ENCODE results near the gene FAM174B. TPM values are rescaled to one million over a fixed set of nuclear protein-coding genes. Genes with fewer than 3 reads are reported as not detected.
"Not testable (repeated sequence)": the region's sequence is repeated elsewhere in the genome, so short reads cannot be mapped to it uniquely, and the experiment has no call there.

FAM174B gene
- total RNA-seq, 1 experiment from 2014 or later = 26.8 TPM

DNA sequence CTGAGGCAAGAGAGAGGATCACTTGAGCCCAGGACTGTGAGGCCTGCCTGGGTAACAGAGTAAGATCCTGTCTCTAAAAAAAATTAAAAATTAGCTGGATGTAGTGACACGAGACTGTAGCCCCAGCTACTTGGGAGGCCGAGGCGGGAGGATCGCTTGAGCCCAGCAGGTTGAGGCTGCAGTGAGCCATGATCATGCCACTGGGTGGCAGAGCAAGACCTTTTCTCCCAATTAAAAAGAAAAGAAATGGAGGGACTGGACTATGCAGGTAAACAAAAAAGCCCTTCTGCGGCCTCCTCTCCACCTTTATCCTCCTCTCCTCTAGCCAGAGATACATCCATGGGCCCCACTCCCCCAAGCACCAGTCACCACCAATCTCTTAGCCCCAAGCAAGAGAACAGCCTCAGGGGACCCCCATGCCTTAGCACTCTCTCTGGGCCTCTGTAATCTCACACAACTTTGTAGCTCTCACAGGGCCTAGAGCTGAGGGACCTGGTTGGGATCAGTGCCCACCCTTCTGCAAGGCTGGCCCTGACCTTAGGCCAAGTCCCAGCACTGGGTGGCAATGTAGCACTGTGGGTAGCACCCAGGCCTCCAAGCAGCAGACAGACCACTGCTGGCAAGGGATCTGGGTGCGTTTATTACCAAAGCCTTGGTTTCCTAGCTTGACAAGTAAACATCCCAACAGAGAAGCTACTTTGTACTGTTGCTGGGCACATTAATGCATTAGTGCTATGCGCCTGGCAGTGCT, 43.4 kb downstream of the FAM174B start:
- H3K4me3 ChIP-seq (ENCODE audit: insufficient read depth, low read depth, low read length) = no peak overlapping the region
- H3K27me3 ChIP-seq (ENCODE audit: control insufficient read depth, insufficient read depth, low read length) = no peaks in the 10 kb centered on the region
- no peak for DNase-seq
- H3K36me3 ChIP-seq (replicated peaks; ENCODE audit: control insufficient read depth, insufficient read depth, low read length) = no peaks in the 10 kb centered on the region

DNA sequence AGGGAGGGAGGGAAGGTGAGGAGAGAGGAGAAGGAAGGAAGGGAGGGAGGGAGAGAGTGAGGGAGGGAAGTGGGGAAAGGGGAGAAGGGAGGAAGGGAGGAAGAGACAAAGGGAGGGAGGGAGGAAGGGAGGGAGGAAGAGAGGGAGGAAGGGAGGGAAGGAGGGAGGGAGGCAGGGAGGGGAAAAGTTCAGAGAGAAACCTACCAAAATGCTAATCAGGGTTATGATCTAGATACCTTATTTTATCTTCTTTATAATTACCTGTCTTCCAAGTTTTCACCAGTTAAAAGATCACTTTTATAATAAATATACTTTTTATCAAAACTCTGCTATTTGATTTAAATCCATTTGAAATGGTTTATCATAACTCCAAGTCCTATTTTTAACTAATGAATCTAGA, 44.4 kb downstream of the FAM174B start:
- Histone ChIP-seq H3K36me3 (replicated peaks; ENCODE audit: control insufficient read depth, insufficient read depth, low read length) (no peaks in the 10 kb centered on the region), H3K27me3 (ENCODE audit: control insufficient read depth, insufficient read depth, low read length) (no peaks in the 10 kb centered on the region), H3K4me3 (ENCODE audit: insufficient read depth, low read depth, low read length) (no peak overlapping the region)
- DNase-seq = no peak

GRCh38 chr15:92610101-92610520, 45.5 kb downstream of the FAM174B start:
- H3K4me3 ChIP-seq (ENCODE audit: insufficient read depth, low read depth, low read length) = no peak overlapping the region
- no peaks in the 10 kb centered on the region for H3K27me3 ChIP-seq (ENCODE audit: control insufficient read depth, insufficient read depth, low read length)
- no peaks in the 10 kb centered on the region for H3K36me3 ChIP-seq (replicated peaks; ENCODE audit: control insufficient read depth, insufficient read depth, low read length)
- DNase-seq = no peak

DNA sequence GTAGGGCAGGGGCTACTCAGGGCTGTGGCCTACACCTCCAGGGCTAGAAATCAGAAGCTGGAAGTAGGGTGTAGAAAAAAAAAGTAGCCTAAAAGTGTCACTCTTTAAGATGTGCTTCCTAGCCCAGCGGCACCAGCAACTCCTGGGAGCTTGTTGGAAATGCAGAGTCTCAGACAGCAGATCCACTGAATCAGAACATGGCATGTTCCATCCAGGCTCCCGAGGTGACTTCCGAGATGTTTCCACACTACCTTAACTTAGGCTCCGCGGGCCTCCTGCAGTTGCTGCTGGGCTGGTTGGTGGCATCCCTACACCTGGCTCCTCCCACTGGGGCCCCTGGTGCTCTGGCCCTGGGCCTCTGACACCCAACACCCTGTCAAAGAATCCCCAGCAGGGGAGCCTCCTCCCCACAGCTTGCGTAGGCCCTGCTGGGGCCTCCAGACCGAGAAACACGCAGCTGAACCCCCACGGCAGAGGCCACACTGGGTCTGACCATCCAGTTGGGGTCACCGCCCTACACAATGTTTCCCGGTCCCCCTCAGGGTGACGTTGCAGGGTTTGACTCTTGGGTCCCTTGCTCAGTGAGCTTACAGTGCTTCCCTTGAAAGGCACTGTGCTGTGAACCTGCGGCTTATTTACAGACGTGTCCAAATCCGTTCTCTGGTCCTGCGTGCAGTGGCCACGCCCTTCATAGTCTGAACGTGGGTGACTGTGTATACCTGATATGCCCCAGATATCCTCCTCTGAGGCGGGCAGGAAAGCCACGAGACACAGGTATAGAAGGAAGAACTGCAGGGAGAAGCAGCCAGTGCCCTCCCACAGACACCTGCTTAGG, 46.5 kb downstream of the FAM174B start:
- no peaks in the 10 kb centered on the region for H3K36me3 ChIP-seq (replicated peaks; ENCODE audit: control insufficient read depth, insufficient read depth, low read length)
- H3K27me3 ChIP-seq (ENCODE audit: control insufficient read depth, insufficient read depth, low read length) = no peaks in the 10 kb centered on the region
- no peak overlapping the region for H3K4me3 ChIP-seq (ENCODE audit: insufficient read depth, low read depth, low read length)
- DNase-seq = no peak

- not testable (repeated sequence) for H3K4me3 ChIP-seq (ENCODE audit: insufficient read depth, low read depth, low read length); H3K36me3 ChIP-seq (replicated peaks; ENCODE audit: control insufficient read depth, insufficient read depth, low read length); H3K27me3 ChIP-seq (ENCODE audit: control insufficient read depth, insufficient read depth, low read length); DNase-seq
Observed at GRCh38 chr15:92606836-92607150, 48.8 kb downstream of the FAM174B start.

- Histone ChIP-seq H3K27me3 (ENCODE audit: control insufficient read depth, insufficient read depth, low read length) (no peaks in the 10 kb centered on the region), H3K36me3 (replicated peaks; ENCODE audit: control insufficient read depth, insufficient read depth, low read length) (no peaks in the 10 kb centered on the region), H3K4me3 (ENCODE audit: insufficient read depth, low read depth, low read length) (no peak overlapping the region)
- no peak for DNase-seq
Observed at GRCh38 chr15:92606126-92606835, 49.3 kb downstream of the FAM174B start.

DNA sequence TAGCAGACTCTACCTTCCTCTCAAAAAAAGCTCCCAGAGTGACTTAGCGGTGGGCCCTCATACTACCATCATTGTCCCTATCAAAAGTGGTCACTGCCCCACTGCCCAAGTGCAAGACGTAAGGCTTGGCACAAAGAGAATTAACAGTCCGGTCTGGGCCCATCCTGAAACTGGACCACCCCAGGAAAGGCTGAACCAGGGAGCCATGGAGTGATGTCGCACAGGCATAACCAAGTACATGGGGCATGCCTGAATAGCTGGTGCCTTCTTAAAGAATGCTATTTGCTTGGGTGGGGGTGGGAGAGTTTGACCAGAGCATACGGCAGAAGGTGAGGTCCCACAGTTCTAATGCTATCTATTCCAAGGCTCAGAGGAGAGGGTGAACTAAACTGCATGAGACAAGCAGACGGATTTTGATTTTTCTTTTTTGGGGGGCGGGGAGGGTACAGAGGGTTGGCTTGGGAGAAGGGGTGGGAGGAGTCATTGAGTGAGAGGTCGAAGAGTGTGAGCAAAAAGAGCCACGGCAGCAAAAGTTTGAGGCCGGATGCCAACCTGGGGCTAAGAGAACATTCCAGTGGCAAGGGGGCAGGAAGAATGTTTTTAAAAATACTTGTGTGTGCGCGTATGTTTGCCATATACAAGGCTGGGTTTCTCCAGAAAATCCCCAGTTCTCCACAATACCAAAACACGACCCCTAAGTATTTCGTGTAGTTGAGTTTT, 50.2 kb downstream of the FAM174B start:
- H3K4me3 ChIP-seq (ENCODE audit: insufficient read depth, low read depth, low read length) = no peak overlapping the region
- DNase-seq = no peak
- H3K36me3 ChIP-seq (replicated peaks; ENCODE audit: control insufficient read depth, insufficient read depth, low read length) = no peaks in the 10 kb centered on the region
- no peaks in the 10 kb centered on the region for H3K27me3 ChIP-seq (ENCODE audit: control insufficient read depth, insufficient read depth, low read length)

DNA sequence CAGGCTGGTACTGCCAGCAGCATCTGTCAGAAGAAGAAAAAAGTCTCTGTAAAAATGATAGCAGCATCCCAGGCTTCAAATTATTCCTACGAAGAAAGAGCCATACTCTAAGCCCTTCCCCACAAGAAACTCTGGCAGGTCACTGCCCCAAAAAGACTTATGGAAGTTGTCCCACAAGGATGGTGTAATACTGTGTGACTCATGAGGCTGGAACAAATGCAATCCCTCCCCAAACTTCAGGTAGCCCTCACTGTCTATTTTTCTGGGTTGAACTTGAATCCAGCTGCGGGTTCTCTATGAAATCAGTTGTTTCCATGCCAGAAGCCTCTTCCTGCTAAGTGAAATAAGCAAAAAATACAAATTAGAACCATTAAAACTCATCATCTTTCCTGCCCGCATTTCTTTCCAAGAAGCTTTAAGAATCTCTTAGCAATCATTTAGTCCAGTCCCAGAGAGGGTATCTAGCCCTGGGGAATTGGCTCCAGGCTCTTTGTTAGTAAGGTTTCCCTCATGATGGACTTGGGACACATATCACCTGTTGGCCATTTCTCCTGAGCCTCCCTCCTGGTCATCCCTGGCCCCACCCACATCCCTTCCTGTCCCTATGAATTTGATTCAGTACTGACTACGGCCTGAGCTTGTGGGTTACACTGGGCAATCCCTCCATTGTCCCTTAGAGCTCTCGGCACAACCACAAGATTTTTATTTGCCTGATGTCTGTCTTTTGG, 51.7 kb downstream of the FAM174B start:
- no peak for DNase-seq
- no peaks in the 10 kb centered on the region for H3K36me3 ChIP-seq (replicated peaks; ENCODE audit: control insufficient read depth, insufficient read depth, low read length)
- no peak overlapping the region for H3K4me3 ChIP-seq (ENCODE audit: insufficient read depth, low read depth, low read length)
- no peaks in the 10 kb centered on the region for H3K27me3 ChIP-seq (ENCODE audit: control insufficient read depth, insufficient read depth, low read length)

DNA sequence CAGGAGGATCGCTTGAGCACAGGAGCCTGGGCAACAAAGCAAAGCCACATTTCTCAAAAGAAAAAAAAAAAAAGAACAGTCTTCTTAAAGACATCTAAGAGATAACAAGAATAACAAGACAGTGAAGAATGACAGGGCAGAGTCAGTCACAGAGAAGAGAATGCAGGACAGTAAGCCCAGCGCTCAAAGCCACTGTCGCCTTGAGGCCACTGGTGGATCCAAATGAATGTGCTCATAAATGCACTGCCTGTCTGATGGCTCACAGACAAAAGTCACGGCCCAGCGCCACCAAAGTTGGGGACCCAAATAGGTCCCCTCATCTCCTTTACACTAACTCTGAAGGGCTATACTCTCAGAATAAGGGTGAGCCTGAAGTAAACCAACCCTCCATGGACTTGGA, 52.3 kb downstream of the FAM174B start:
- no peak for DNase-seq

GRCh38 chr15:92602267-92602593, 53.3 kb downstream of the FAM174B start:
- no peaks in the 10 kb centered on the region; the same call in 1 of the 2 replicates for H3K27me3 ChIP-seq (ENCODE audit: control insufficient read depth, insufficient read depth, low read length)
- no peaks in the 10 kb centered on the region for H3K36me3 ChIP-seq (replicated peaks; ENCODE audit: control insufficient read depth, insufficient read depth, low read length)
- H3K4me3 ChIP-seq (ENCODE audit: insufficient read depth, low read depth, low read length) = no peak overlapping the region
- DNase-seq = no peak

More for the DNA sequence above, 52.3 kb downstream of the FAM174B start:
- no peak overlapping the region for H3K4me3 ChIP-seq (ENCODE audit: insufficient read depth, low read depth, low read length)
- no peaks in the 10 kb centered on the region for H3K27me3 ChIP-seq (ENCODE audit: control insufficient read depth, insufficient read depth, low read length)
- no peaks in the 10 kb centered on the region for H3K36me3 ChIP-seq (replicated peaks; ENCODE audit: control insufficient read depth, insufficient read depth, low read length)

DNA sequence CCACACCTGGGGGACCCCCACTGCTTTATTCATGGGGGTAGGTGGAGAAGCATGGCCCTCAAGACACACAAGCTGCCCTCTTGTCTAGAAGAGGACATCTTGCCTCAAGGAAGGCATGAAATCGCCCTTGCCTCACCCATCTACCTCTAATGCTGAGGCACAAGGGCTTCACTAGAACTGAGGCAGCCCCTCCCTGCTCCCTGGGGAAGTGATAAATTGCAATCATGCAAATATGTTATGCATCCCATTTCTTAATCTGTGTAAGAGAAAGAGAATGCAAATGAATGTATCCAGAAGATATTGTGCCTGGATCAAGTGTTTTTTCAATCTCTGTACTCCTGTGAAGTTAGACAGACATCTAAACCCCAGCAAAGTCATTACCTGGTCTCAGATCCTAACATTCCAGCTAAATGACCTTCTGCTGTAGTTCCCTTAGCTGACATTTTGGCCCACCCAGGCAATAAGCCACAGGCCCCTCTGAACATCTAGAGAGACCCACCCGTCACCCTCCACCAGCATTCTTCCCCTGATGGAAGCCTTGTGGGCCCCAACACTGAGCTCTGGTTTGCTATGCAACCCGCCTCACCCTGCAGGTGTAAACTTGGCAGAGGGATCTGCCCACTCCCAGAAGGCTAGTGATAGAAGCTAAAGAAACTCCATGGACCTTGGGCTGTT, 53.8 kb downstream of the FAM174B start:
- no peaks in the 10 kb centered on the region; the same call in 1 of the 2 replicates for H3K27me3 ChIP-seq (ENCODE audit: control insufficient read depth, insufficient read depth, low read length)

GRCh38 chr15:92600856-92601255, 54.7 kb downstream of the FAM174B start:
- DNase-seq = no peak
- H3K36me3 ChIP-seq (replicated peaks; ENCODE audit: control insufficient read depth, insufficient read depth, low read length) = no peaks in the 10 kb centered on the region
- no peaks in the 10 kb centered on the region; the same call in 1 of the 2 replicates for H3K27me3 ChIP-seq (ENCODE audit: control insufficient read depth, insufficient read depth, low read length)
- H3K4me3 ChIP-seq (ENCODE audit: insufficient read depth, low read depth, low read length) = no peak overlapping the region

More for the DNA sequence above, 53.8 kb downstream of the FAM174B start:
- Histone ChIP-seq H3K4me3 (ENCODE audit: insufficient read depth, low read depth, low read length) (no peak overlapping the region), H3K36me3 (replicated peaks; ENCODE audit: control insufficient read depth, insufficient read depth, low read length) (no peaks in the 10 kb centered on the region)
- no peak for DNase-seq

DNA sequence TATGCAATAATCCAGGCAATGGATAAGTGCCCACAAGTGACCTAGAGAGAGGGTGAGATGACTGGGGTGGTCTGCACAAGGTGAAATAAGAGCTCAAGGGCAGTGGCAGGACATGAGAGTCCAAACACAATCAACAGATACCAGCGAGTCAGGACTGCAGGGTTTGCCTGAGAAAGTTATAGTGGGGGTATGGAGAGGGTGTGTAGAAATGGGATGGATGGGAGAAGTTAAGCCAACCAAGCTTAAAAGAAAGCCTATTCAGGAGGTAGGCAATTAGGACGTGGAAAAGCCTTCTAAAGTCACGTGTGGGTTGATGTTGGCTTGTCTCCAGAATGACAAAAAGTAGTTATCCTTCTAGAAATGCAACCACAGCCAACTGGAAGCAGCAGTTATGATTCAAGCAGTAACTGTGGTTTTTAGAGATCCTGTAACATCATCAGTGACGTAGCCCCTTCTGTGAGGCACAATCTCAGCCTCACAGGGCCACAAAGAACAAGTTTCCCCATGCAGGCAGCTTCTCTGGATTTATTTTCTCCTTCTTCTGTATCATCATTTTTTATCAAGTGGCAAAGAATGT, 56.1 kb downstream of the FAM174B start:
- Histone ChIP-seq H3K4me3 (ENCODE audit: insufficient read depth, low read depth, low read length) (no peak overlapping the region), H3K36me3 (replicated peaks; ENCODE audit: control insufficient read depth, insufficient read depth, low read length) (no peaks in the 10 kb centered on the region), H3K27me3 (ENCODE audit: control insufficient read depth, insufficient read depth, low read length) (no peaks in the 10 kb centered on the region; the same call in 1 of the 2 replicates)
- no peak for DNase-seq
